HG03097 (cell line): ENCODE measurements around the gene GRHPR.
"Not testable (repeated sequence)": the region's sequence is repeated elsewhere in the genome, so short reads cannot be mapped to it uniquely, and the experiment has no call there.

Experiments used
- ATAC-seq: cut with Tn5 transposase; IDR thresholded peaks from one replicate; pipeline ENCODE4 v1.9.1; 2021; ENCODE audit not compliant: unreplicated experiment, low FRiP score

The GRHPR gene

DNA sequence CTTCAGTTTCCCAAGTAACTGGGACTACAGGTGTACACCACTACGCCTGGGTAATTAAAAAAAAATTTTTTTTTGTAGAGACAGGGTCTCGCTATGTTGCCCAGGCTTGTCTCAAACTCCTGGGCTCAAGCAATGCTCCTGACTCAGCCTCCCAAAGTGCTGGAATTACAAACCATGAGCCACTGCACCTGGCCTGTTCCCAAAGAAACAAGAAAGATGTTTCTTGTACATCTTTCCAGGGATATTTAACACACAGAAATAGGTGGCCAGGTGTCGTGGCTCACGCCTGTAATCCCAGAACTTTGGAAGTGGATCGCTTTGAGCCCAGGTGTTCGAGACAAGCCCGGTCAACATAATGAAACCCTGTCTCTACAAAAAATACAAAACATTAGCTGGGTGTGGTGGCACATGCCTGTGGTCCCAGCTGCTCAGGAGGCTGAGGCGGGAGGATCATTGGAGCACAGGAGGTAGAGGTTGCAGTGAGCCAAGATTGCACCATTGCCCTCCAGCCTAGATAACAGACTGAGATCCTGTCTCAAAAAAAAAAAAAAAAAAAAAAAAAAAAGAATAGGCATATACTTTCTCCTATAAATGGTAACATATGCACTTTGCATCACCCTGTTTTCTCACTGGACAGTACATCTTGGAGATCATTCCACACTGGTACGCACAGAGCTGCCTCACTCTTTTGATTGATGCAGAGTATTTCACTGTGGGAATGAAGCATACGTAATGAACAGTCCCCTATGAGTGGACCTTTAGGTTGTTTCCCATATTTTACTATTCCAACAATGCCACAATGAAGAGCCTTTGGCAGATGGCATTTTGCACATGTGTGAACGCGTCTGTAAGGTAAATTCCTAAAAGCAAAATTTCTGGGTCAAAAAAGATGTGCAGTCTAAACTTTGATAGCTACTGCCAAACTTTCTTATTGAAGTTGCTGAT is 2.0 kb upstream of the GRHPR start:
- ATAC-seq, result no peak

DNA sequence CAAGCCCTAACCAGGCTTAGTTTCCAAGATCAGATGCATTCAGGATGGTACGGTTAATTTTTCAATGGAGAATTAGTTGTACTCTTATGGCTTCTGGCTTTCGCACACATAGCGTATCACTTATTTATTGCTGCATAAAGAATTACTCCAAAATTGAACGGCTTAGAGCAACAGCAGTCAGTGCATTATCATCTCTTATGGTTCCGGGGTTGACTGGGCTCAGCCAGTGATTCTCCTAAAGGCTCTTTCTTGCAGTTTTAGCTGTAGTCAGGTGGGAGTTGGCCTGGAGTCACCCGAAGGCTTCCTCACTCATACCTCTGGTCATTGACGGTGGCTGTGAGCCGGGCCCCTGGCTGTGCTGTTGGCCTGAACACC is 595 bp upstream of the GRHPR start:
- no peak for ATAC-seq

DNA sequence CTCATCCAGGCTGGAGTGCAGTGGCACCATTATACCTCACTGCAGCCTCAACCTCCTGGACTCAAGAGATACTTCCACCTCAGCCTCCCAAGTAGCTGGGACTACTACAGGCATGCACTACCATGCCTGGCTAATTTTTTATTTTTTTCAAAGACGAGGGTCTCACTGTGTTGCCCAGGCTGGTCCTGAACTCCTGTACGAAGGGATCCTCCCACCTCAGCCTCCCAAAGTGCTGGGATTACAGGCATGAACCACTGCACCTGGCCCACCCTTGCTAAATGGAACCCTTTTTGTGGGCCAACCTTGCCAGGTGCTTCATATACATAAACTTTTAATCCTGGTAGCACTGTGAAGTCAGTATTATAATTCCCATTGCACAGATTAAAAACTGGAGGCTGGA is 1.0 kb downstream of the GRHPR start:
- ATAC-seq, result no peak

DNA sequence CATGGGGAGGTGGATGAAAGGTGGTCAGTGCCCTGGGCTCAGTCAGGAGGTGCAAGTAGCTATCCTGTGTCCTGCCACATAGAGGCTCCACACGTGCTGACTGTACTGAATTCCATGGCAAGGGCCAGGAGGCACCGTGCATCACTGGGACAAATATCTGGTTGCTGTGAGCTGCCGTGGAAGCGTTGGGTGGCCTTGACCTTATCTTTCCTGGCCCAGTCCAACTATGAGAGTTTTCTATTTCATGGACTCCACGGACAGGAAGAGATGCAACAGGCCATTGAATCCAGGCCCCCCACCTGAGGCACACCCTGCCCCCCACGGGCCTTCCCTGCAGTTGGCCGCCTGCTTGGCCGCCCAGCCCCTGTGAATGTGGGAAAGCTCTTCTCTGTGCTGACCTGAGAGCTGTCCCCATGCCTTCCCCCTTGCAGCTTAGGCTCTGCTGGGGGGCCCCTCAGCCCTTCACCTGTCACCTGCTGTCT is 1.7 kb downstream of the GRHPR start:
- no peak for ATAC-seq

DNA sequence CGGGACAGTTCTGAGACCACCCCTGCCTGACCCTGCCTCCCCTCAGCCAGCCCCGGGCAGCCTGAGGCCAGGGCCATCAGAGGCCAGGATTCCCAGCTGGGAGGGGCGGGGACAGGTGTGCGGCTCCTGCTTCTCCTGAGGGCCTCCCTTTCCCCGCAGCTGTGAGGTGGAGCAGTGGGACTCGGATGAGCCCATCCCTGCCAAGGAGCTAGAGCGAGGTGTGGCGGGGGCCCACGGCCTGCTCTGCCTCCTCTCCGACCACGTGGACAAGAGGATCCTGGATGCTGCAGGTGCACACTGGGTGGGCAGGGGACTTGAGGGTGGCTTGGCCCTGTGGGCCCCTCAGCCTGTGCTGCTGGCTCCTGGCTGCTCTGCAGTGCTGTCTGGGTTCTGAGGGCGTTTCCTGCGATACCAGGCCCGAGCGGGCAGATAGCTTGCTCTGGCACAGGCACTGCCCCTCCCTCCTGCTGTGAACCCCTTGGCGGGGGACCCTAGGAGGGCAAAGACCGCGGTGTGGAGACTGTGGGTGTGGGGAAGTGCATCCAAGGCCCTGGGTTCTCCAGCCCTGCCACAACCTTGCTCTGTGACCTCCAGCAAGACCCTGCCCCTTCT is 2.3 kb downstream of the GRHPR start:
- ATAC-seq, result no peak

DNA sequence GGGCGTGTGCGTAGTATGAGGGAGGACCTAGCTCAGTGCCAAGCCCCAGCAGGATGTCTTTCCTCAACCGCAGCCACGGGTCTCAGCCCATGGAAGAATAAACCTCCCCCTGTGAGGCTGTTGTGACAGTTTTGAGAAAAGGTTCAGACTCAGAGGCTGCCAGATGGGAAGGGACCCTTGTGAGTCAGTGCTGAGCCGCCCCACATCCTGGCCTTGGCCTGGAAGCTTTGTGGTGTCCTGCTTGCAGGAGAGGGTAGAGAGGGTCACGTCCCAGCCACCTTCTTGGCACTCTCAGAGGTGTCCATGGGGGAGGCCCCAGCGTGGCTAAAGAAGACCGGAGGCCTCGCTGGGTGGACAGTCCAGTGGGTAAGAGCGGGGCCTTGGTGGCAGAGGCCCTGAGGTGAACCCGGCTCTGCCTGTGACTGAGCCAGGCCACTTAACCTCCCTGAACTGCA is 2.8 kb downstream of the GRHPR start:
- ATAC-seq, result no peak

DNA sequence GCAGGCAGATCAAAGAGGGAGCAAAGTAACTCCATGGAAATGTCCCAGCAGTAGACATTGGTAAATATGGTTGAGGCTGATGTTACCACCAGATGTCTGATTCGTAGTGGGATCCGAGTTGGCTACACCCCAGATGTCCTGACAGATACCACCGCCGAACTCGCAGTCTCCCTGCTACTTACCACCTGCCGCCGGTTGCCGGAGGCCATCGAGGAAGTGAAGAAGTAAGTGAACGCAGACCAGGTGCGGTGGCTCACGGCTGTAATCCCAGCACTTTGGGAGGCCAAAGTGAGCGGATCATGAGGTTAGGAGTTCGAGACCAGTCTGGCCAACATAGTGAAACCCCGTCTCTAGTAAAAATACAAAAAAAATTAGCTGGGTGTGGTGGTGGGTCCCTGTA is 3.9 kb downstream of the GRHPR start:
- not testable (repeated sequence) for ATAC-seq

DNA sequence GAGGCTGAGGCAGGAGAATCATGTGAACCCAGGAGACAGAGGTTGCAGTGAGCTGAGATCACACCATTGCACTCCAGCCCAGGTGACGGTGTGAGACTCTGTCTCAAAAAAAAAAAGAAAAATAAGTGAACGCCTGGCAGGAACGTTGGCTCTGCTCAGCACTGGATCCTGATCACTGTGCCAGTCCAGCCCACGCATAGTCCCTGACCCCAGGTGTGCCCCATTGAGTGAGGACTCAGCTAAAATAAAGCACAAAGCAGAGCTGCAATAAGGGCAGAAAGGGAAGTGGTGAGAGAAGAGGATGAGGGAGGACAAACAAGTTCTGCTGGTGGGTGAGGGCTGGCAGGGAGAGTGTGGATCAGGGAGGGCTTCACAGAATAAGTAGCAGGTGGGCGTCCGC is 4.3 kb downstream of the GRHPR start:
- no peak for ATAC-seq

DNA sequence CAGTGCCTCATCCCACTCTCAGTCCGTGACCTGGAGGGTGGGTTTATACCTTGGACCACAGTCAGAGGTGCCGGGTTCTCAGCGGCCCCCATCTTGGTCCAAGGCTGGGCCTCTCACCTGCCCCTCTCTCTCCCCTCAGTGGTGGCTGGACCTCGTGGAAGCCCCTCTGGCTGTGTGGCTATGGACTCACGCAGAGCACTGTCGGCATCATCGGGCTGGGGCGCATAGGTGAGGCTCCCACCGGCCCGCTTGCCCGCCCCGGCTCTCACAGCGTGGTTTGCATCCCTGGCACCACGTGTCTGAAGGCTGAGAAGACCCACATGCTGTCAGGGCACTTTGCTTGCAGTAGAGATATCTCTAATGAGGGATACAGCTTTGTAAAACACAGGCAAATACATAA is 5.8 kb downstream of the GRHPR start:
- ATAC-seq, result no peak

DNA sequence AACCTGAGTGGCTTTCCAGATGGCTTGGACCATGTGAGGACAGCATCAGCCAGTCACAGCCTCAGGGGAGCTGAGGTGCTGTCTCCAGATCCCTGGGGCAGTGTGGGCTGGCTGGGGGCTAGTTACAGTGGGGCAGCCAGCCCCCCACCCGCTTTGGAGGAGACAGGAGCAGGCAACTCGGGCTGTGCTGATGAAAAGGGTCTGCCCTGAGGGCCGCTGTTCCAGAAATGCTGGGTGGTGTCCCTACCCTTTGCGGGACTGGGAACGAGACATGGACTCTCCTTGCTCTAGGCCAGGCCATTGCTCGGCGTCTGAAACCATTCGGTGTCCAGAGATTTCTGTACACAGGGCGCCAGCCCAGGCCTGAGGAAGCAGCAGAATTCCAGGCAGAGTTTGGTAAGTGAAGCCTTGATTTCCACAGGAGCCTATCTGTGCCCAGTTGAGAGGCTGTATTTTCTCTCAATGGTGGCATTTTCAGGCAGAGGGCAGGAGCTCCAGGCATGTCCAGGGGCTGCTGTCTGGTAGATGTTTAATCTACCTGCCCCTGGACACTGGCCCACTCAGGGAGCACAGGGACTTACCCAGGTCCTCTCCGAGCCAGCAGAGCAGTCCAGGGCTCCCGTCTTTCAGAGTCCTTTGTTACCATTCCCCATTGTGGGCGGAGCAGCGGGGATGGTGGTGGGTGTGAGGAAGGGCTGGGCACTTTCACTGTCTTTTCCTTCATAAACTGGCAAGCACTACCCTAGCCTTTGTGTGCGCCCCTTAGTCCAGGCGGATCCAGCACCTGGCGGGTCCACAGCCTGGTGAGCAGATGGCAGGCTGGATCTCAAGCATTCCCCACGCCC is 7.2 kb downstream of the GRHPR start:
- no peak for ATAC-seq

DNA sequence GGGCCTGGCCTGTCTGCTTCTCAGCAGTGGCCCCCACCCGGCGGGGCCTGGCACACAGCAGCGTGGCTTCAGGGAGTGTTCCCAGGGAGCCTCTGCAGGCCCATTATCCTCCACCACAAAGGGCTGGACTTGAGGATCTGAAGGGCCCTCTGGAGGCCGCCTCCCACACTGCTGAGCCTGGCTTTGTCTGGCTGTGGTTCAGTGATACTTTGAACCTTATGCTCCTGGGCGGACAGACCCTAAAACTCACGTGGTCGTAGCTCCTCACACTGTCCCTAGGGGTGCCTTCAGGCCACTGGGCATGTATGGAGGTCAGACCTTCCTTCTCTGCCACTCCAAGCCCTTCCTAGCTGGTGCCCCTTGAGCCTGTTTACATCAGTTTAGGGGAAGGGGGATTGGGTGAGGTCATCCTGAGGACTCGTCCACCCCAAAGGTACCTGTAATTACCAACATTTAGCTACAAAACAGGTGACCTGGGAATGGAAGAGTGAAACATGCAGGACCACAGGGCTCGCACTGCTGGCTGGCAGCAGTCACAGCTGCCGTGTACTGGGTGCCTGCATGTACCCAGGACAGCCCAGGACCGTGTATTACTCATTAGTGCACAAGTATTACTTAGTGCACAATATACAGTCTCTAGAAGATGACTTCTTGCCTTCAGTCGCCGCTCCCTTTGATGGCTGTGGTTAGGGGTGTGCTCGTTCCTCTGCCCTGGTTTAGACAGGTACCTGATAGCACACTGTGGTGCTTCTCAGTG is 8.5 kb downstream of the GRHPR start:
- no peak for ATAC-seq

DNA sequence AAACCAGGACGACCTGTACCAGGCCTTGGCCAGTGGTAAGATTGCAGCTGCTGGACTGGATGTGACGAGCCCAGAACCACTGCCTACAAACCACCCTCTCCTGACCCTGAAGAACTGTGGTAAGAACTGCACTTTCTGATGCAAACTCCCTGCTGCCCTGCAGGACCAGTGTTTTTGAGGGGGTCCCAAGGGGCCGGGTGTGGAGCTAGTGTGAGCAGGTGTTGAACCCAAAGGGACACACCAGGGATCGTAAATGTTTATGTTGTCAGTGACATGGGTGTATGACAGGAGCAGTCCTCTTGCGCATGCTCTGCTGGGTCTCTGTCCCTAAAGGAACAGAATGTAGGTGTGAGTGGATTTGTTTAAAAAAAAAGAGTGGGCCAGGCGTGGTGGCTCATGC is 9.5 kb downstream of the GRHPR start:
- ATAC-seq, result no peak

DNA sequence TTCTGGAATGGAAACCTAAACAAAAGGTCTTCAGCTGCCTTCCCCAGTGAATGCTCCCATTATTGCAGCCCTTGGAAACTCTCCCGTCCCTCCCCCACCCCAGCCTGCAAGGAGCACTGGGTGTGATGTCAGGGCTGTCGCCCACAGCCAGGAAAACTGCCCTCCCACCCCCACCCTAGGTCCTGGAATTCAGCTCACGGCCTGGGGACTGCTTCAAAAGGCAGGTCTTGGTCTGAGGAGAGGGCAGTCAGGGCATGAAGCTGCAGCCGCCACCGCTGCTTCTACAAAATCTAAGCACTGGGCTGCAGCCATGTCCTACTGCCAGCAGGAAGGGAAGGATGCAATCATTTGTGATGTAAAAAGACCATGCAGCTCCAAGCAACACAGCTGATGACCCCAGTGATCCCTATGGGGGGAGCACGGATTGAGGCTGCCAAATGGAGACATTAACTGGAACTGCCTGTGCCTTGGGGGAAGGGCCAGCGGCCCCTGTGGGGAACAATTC is 11.4 kb downstream of the GRHPR start:
- ATAC-seq, result no peak

DNA sequence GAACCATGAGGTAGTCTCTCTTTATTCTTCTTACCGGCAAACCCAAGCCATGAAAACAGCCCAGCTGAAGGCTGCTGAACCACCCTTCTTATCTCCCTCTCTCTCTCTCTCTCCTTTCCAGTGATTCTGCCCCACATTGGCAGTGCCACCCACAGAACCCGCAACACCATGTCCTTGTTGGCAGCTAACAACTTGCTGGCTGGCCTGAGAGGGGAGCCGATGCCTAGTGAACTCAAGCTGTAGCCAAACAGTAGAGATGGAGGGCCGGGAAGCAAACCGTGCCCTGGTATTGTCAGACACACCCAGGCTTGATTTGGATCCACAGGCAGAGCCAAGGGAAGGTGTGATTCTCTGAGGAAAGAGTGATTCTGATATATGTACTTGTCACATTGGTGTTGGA is 14.0 kb downstream of the GRHPR start:
- ATAC-seq, result no peak

DNA sequence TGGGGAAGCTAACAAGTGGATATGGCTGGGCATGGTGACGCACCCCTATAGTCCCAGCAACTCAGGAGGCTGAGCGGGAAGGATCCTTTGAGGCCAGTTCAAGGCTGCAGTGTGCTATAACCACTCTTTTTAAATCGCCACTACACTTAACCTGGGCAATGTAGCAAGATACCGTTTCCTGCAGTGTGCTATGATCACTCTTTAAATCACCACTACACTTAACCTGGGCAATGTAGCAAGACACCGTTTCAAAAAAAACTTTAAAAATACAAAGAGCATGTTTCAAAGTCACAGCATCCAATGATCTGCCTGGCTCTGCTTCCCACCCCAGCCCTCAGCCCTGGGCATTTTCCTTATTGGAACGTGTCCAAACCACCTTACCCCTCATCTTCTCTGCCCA is 14.5 kb downstream of the GRHPR start:
- ATAC-seq, result no peak

DNA sequence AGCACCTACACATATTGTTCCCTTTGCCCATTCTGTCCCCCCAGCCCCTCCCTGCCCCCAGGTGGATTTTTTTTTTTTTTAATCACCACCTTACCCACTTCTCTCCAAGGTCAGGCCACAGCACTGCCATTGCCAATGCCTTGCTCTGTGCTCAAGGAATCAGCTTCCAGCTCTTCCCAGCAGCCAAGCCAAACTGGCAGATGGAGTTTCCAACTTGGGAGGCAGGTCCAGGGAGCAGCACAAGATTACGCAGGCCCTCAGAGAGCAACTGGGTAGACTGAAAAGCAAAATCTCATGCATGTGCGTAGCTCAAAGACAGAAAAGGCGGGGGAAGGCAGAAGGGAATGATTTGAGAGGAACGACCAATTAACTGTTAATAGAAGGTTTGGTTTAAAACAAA is 15.1 kb downstream of the GRHPR start:
- ATAC-seq, result no peak

DNA sequence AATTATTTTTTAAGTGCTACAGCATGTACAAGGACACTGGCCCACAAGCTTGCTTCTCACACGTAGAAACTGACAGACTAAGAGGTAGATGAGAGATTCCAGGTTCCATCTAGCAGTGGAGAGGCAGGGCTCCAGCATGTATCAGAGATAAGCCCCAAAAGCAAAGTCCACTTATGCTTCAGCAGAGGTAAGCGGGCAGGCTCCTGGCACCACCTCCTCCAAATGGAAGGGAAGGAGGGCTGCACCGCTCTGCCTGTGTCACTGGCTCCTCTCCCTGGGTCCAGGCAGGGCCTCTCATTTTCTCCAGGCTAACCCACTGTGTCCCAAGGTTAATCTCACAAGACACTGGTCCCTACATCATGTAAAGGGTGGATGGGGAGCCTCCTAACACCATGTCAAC is 15.9 kb downstream of the GRHPR start:
- ATAC-seq, result no peak

DNA sequence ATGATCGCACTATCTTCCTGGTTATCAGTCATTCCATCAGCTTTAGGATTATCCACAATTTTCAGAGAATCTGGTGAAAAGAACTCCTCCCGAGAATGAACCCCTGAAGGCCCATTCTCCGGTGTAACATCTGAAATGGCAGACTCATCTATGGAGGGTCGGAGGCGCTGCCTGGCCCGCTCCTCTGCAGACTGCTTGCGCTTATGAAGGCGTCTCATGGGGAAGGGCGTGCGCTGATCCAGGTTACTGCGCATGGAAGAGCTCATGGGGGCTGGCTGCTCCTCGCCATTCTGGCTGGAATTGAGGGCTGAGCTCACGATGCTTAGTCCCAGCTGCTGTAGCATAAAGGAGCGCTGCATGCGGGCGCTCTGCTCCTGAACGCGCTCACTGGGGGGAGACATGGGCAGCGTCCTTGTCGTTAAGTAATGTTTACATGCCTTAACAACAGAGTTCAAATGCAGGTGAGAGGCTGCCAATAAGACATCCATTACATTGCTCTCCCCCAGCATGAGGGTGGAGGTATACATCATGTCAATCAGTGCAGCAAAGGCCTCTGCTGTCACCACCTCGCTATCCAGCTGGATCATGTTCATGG is 19.4 kb downstream of the GRHPR start:
- ATAC-seq, result no peak

DNA sequence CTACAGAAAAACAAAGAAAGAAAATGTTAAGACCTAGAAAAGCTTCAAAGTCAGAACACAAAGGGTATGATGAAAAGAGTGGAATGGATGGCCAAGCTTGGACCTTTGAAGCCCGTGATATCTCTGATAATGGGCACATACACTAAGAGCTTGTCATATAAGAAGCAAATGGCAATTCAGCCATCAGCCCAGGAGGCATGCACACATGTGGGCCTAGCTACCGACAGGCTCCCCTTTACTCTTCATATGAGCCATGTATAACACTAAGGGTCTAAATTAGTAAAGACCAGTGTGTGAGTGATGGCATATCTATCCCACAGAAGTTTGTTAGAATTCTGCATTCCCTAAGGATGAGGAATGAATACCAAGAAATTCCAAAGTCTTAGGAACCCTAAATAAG is 20.1 kb downstream of the GRHPR start:
- no peak for ATAC-seq

DNA sequence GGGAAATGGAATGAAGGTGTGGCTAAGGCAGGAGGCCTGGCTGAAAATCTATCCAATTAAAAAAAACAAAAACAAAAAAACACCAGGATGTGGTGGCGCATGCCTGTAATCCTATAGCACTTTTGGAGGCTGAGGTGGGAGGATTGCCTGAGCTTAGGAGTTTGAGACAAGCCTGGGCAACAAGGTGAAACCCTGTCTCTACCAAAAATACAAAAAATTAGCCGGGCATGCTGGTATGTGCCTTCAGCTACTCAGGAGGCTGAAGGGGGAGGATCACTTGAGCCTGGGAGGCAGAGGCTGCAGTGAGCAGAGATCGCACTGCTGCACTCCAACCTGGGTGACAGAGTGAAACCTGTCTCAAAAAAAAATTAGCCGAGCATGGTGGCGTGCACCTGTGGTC is 21.1 kb downstream of the GRHPR start:
- no peak for ATAC-seq
